ENCODE results near the gene PSME3.
A peak's percentile ranks its signal among the peaks of the same experiment; 100 is the strongest.

PSME3 gene

DNA sequence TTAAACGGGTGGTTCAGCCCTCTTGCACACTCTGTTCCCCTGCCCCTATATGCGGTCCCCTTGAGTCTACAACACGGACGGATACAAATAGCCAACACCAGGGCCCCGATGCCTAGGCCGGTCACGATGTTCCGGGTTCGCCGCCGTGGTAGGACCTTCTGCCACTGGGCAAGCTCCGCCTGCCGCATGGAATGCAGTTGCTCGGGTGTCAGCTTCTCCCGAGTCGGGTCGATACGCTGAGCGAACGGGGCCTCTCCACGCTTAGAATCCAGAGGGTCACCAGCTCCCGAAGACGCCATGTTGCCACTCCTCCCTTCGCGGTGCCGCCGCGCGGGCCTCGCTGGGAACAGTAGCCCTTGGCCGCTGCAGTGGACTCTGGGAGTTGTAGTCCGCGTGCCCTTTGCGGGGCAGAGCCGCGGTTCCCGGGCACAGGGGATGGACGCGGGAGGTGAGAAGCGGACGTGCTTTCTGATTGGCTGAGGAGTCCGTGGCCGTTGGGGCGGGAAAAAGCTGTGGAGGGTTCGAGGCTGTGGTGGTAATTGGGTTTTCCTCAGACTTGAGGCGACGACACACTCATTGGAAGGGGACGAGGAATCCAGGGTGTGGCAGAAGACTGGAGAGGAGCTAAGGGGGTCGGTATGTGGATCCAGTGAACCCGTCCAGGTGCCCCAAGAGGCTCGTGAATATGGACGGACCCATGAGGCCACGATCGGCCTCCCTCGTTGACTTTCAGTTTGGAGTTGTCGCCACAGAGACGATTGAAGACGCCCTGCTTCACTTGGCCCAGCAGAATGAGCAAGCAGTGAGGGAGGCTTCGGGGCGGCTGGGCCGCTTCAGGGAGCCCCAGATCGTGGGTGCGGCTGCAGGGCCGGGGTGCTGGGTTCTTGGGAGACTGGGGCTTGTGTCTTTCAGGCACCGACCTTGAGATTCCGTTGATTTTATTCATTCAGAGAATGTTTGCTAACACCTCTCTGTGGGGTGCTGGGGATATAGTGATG is 34.5 kb upstream of the PSME3 start, which contains the start of the genes CNTD1 and COA3:
Gene CNTD1 (plus strand): TSS at position 479 of the 998 bp plus-strand sequence. CDS start 207 bp downstream, at position 686.
Gene COA3 (minus strand): TSS at position 322 of the 998 bp plus-strand sequence. CDS start 23 bp downstream, at position 299.
- peak; percentile 32 for DNase-seq (ENCODE audit: low read depth)
- peak within 1 kb of the TSS; percentile 81 for H3K4me3 ChIP-seq (ENCODE audit: control insufficient read depth, low read depth, low read length)
- TF ChIP-seq, protein P1, sequence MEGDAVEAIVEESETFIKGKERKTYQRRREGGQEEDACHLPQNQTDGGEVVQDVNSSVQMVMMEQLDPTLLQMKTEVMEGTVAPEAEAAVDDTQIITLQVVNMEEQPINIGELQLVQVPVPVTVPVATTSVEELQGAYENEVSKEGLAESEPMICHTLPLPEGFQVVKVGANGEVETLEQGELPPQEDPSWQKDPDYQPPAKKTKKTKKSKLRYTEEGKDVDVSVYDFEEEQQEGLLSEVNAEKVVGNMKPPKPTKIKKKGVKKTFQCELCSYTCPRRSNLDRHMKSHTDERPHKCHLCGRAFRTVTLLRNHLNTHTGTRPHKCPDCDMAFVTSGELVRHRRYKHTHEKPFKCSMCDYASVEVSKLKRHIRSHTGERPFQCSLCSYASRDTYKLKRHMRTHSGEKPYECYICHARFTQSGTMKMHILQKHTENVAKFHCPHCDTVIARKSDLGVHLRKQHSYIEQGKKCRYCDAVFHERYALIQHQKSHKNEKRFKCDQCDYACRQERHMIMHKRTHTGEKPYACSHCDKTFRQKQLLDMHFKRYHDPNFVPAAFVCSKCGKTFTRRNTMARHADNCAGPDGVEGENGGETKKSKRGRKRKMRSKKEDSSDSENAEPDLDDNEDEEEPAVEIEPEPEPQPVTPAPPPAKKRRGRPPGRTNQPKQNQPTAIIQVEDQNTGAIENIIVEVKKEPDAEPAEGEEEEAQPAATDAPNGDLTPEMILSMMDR (IDR thresholded peaks at IDR 0.05; ENCODE audit: control insufficient read depth, insufficient read depth, low read depth, low read length, missing control alignments): no peak

DNA sequence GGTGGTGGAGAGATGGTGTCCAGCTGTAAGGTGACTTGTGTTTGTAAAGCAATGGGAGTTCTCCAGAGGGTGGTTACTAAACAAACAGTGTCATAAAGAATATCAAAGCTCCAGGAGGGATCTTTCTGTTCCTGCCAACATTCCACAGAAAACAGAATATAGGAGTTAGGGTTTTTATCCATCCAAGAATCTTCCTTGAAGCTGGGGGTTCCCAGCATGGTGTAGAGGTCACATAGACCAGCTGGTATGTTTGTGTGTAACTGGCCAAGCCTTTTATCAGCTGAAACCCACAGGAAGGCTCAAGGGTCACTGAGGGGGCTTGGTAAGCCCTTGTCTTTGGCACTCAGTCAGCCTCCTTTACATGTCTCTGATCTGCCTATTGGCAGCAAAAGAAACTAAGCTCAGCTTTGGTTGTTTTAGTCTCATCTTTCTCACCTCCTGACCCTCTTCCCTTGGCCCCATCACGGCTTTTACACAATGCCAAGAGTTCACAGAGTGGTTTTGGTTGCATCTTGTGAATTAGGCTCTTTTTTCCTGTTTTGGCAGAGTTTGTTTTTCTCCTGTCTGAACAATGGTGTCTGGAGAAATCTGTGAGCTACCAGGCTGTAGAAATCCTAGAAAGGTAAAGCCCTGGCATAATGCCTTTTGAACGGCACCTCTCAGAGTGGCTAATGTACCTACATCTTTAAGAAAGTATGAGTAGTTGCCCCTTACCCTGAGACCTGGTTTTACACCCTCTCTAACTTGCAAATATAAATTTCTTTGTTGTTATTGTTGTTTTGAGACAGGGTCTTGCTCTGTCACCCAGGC is 29.9 kb upstream of the PSME3 start:
- H3K4me3 ChIP-seq (ENCODE audit: control insufficient read depth, low read depth, low read length): no peak overlapping the region
- DNase-seq (ENCODE audit: low read depth): no peak
- TF ChIP-seq, protein P1 (IDR thresholded peaks at IDR 0.05; ENCODE audit: control insufficient read depth, insufficient read depth, low read depth, low read length, missing control alignments): no peak

DNA sequence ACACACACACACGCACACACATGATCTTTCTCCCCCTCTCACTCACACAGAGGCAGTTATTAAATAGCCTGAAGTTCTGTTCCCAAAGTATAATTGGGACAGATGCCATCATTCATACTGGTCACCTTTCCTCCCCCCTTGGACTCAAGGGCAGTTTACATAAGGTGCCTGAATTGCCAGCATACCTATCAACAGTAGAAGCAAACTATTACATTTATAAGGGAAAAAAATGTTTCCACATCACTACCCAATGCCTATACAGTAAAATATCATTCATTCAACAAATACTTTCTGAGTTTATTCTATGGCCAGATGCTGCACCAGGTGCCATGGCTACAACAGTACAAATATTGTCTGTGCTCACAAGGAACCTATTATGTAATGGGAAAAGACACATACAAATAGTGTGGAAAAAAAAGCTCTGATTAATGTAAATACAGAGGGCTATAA is 28.3 kb upstream of the PSME3 start:
- no peak for DNase-seq (ENCODE audit: low read depth)
- H3K4me3 ChIP-seq (ENCODE audit: control insufficient read depth, low read depth, low read length): no peak overlapping the region
- TF ChIP-seq, protein P1 (IDR thresholded peaks at IDR 0.05; ENCODE audit: control insufficient read depth, insufficient read depth, low read depth, low read length, missing control alignments): no peak

DNA sequence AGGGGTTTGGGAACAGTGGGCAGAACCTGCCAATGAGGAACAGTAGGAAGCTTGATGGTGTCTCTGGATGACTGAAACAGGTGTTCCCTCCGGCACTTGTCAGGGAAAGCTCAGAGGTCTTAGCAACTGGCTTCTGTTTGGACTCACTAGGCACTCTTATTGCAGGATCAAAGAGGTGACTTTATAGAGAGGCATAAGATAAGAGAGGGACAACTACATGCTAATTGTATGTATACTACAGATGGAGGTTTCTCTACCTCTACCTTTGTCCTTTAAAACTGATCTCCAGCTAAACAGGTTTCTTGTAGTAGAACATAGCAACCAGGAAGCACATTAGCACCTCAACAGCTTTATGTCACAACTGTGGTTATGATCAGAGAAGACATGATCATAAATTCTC is 26.9 kb upstream of the PSME3 start:
- no peak overlapping the region for H3K4me3 ChIP-seq (ENCODE audit: control insufficient read depth, low read depth, low read length)
- TF ChIP-seq, protein P1 (IDR thresholded peaks at IDR 0.05; ENCODE audit: control insufficient read depth, insufficient read depth, low read depth, low read length, missing control alignments): no peak
- DNase-seq (ENCODE audit: low read depth): no peak

DNA sequence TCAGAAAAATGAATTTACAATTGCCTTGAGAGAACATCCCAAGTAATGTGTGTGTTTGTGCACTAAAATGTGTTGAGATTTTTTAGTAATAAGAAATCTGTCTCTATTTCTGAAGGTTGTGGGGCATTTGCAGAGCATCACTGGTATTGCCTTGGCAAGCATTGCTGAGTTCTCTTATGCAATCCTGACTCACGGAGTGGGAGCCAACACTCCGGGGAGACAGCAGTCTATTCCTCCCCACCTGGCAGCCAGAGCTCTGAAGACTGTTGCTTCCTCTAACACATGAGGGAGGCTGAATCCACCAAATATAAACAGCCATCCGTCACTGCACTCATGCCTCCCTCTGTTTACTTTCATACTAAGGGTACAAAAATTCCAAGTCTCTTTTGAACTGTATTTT is 23.9 kb upstream of the PSME3 start:
- TF ChIP-seq, protein P1 (IDR thresholded peaks at IDR 0.05; ENCODE audit: control insufficient read depth, insufficient read depth, low read depth, low read length, missing control alignments): no peak
- peak; percentile 62 for DNase-seq (ENCODE audit: low read depth)
- H3K4me3 ChIP-seq (ENCODE audit: control insufficient read depth, low read depth, low read length): no peak overlapping the region
